ENCODE measurements around the gene ACKR2. TPM values are rescaled to one million over a fixed set of nuclear protein-coding genes. Genes with fewer than 3 reads are reported as not detected.

ACKR2 gene
- total RNA-seq, 1 experiment from 2014 or later = not detected

GRCh38 chr3:42769477-42770131 lies 39.6 kb upstream of the ACKR2 start:
- no peak overlapping the region for H2BK20ac ChIP-seq (ENCODE audit: low read depth, low read length, poor library complexity, severe bottlenecking)
- H4K8ac ChIP-seq (replicated peaks; ENCODE audit: insufficient read length, low read depth, low read length) = no peak overlapping the region
- H3T11ph ChIP-seq (ENCODE audit: low read length) = no peak overlapping the region
- Mint-ChIP-seq H3K4me1 (peaks cover 20 to 25% of the 10 kb centered on the region in 2 experiments), H3K27ac (no peak overlapping the region), H3K4me3 (no peak overlapping the region), H3K36me3 (ENCODE audit: insufficient read depth in 1 of 3, low read depth in 3 of 3) (no peaks in the 10 kb centered on the region; a peak in 2 of 7 replicates), H3K9me3 (peaks cover 5 to 13% of the 10 kb centered on the region in 2 experiments; a peak in 3 of 5 replicates), H3K27me3 (ENCODE audit: low read depth) (peaks cover 30% of the 10 kb centered on the region)
- no peak overlapping the region for H3K4me2 ChIP-seq (ENCODE audit: insufficient read depth, insufficient read length, low read length)
- no peak overlapping the region for H3K4ac ChIP-seq (ENCODE audit: low read depth, low read length)
- no peak overlapping the region for H3K14ac ChIP-seq (ENCODE audit: insufficient read depth, low read length)
- H2AK5ac ChIP-seq (ENCODE audit: insufficient read length, low read length) = no peak overlapping the region
- no peaks in the 10 kb centered on the region for H3K27me3 ChIP-seq (ENCODE audit: insufficient read depth, low read length)
- H3K9ac ChIP-seq (ENCODE audit: extremely low read depth, insufficient read length, low read length) = no peak overlapping the region
- H2BK15ac ChIP-seq (ENCODE audit: low read depth, low read length) = no peak overlapping the region
- no peak for TF ChIP-seq CTCF (conservative IDR thresholded peaks at IDR 0.05)
- H4K5ac ChIP-seq (ENCODE audit: insufficient read length, low read depth, low read length) = no peak overlapping the region
- no peak overlapping the region for H3K56ac ChIP-seq (ENCODE audit: insufficient read length, low read depth, low read length)
- peaks cover 10% of the 10 kb centered on the region for H3K23me2 ChIP-seq (ENCODE audit: insufficient read length, low read depth, low read length, poor library complexity, severe bottlenecking)
- 0 out of 2 replicates have a peak, but pooled peaks cover 2% of the 10 kb centered on the region for H3K4me1 ChIP-seq (ENCODE audit: insufficient read depth, low read length)
- no peaks in the 10 kb centered on the region for H3K79me2 ChIP-seq (ENCODE audit: insufficient read depth, low read length)
- no peak overlapping the region for H3K18ac ChIP-seq (ENCODE audit: insufficient read length, low read depth, low read length)
- no peaks in the 10 kb centered on the region for H3K9me3 ChIP-seq (ENCODE audit: control insufficient read depth, low read depth, low read length)
- H3K23ac ChIP-seq (ENCODE audit: insufficient read length, low read depth, low read length) = no peak overlapping the region
- H2BK120ac ChIP-seq (ENCODE audit: low read depth, low read length, poor library complexity, severe bottlenecking) = no peak overlapping the region
- H2BK12ac ChIP-seq (ENCODE audit: insufficient read length, low read depth, low read length) = no peak overlapping the region
- no peak overlapping the region for H2AFZ ChIP-seq (ENCODE audit: low read length)
- no peak for DNase-seq
- no peaks in the 10 kb centered on the region for H4K20me1 ChIP-seq (ENCODE audit: control insufficient read depth, insufficient read depth, insufficient read length)
- no peak overlapping the region for H4K91ac ChIP-seq (ENCODE audit: insufficient read length, low read depth, low read length)
- no CpG with 5 or more reads among the region's 28 CpGs for WGBS (ENCODE audit: extremely low coverage, insufficient read length, low lambda C conversion rate)
- no peak overlapping the region for H3K27ac ChIP-seq (ENCODE audit: insufficient read length, low read depth, low read length)
- H3K79me1 ChIP-seq (ENCODE audit: insufficient read depth, low read depth, low read length, poor library complexity, severe bottlenecking) = no peaks in the 10 kb centered on the region
- H2BK5ac ChIP-seq (ENCODE audit: insufficient read length, low read length) = no peak overlapping the region
